Astrocyte of the cerebellum (primary cell): ENCODE results near the gene DDX20.

Experiments used
- DNase-seq: peaks from one replicate; pipeline ENCODE4 v3.0.0-alpha.2; 2011; ENCODE audit warnings: low read depth
- H3K4me3 ChIP-seq: 2 replicates; pipeline ENCODE4 v1.5.1; 2011; ENCODE audit warnings: mild to moderate bottlenecking, low read depth, low read length, moderate library complexity
- in situ Hi-C: cut with HindIII; loops from 2 replicates; pipeline ENCODE4 v1.10.0; 2017; ENCODE audit warnings: low sequenced_read_pairs
- TF ChIP-seq, protein P1 (sequence below): IDR thresholded peaks from 2 replicates; pipeline ENCODE4 v1.5.1; 2012; ENCODE audit warnings: low read length, low read depth, moderate library complexity, mild to moderate bottlenecking; ENCODE audit errors: missing control alignments

Gene DDX20

DNA sequence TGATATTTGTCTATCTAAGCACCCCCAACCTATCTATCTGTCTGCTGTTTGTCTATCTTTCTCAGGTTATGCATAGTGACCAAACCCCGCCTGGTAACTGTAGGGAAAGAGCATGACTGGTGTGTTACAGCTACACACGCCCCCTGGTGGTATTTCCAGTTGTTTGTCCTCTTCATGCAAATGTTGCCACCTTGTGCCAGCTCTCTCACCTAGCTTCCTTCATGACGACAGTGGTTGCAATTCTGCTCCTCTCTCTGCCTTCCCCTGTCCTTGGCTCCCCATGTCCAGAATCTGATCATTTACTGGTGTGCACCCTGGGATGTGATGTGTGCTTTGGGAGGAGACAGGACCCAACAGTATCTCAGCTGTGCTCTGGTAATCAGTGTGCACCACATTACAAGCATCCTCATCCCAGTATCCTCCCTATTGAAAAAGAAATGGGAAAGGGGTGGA is 8.4 kb upstream of the DDX20 start:
- in situ Hi-C loops, result no loop called here
- H3K4me3 ChIP-seq, result no peak overlapping the region
- peak; percentile 50 for DNase-seq
- TF ChIP-seq, protein P1, sequence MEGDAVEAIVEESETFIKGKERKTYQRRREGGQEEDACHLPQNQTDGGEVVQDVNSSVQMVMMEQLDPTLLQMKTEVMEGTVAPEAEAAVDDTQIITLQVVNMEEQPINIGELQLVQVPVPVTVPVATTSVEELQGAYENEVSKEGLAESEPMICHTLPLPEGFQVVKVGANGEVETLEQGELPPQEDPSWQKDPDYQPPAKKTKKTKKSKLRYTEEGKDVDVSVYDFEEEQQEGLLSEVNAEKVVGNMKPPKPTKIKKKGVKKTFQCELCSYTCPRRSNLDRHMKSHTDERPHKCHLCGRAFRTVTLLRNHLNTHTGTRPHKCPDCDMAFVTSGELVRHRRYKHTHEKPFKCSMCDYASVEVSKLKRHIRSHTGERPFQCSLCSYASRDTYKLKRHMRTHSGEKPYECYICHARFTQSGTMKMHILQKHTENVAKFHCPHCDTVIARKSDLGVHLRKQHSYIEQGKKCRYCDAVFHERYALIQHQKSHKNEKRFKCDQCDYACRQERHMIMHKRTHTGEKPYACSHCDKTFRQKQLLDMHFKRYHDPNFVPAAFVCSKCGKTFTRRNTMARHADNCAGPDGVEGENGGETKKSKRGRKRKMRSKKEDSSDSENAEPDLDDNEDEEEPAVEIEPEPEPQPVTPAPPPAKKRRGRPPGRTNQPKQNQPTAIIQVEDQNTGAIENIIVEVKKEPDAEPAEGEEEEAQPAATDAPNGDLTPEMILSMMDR, result peak; percentile 69

DNA sequence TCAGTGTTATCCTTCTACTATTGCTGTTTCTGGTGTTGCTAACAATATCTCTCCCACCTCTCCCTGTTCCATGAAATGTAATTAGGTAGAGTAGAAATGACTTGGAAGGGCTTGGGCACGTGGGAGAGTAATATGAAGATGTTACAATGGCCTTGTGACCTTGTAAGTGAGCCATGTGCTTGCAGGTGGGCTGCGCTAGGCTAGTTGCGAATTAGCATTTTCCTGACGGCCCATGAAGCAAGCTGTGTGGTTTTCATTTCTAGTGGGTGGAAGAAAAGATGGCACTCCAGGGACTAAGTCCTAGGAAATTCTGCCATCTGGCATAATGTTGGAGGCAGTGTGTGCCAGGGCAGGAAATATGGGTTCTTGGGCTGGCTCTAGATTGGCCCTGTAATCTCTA is 7.8 kb upstream of the DDX20 start:
- DNase-seq, result no peak
- no peak overlapping the region for H3K4me3 ChIP-seq
- in situ Hi-C loops, result no loop called here
- TF ChIP-seq, protein P1, result no peak

DNA sequence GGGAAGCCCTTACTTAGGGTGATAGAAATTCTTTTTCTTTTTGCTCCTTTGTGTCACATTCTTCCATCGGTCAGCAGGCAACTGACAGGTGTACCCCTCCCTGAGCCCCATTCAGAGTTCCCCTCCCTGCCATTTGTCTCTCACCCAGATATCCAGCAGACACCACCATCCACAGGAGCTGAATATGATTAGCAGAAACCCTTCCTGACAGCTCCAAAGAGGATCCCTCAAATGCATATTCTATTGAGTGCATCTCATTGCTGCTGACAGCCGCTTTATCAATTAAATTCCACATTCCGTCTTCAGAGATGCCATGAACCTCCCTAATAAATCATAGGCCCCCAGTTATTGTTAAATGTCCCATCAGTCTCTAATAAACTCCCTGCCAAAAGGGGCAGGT is 6.1 kb upstream of the DDX20 start:
- TF ChIP-seq, protein P1, result no peak
- in situ Hi-C loops, result loop anchor here (25.0 kb wide), 1 partner anchor 537 kb away; the partner anchor contains the start of gene DENND2D
- no peak overlapping the region for H3K4me3 ChIP-seq
- no peak for DNase-seq

DNA sequence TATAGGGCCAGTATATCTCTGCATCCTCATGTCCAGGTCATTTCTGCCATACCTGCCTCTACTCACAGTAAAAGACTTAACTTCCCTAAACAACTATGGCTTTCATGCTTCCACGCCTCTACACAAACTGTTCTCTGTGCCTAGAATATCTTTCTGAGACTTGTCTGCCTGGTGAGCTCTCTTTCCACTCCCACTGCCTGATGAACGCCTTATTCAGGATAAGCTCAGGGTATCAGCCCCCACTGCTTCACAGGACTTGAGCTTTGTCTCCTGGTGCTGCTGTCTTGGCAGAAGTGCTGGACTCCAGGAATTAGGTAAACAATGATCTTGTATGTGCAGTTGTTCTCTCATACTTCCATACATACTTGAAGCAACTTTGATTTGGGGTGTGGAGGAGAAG is 4.8 kb upstream of the DDX20 start:
- in situ Hi-C loops, result loop anchor here (25.0 kb wide), 1 partner anchor 539 kb away; the partner anchor contains the start of gene DENND2D
- no peak overlapping the region for H3K4me3 ChIP-seq
- TF ChIP-seq, protein P1, result no peak
- DNase-seq, result no peak

DNA sequence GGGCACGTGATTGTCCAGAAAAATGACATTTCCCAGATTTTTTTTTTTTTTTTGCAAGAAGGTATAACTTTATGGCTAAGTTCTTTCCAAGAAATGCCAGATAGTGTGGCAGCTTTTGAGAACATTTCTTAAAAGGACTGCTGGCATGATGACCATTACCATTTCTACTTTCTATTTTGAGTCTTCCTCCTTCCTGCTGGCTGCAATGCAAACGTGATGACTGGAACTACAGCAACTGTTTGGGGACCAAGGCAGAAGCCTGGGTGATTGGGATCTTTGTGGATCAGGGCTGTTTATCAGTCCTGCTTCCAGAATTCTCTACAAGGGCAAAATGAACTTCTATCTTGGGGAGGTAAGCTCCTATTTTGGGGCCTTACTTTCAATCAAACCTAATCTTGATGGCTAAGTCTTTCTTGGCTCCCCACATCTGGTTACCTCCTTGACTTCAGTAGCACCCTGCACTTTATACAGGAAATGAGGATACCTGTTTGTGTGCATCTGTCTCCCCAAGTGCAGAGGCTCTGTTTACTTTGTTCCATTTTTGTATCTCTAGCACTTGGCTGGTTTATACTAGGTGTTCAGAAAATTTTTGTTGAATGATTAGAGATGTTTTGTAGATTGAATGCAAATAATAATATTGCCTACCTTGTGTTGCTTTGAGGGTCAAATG is 3.7 kb upstream of the DDX20 start:
- TF ChIP-seq, protein P1, result no peak
- no peak overlapping the region for H3K4me3 ChIP-seq
- DNase-seq, result no peak
- in situ Hi-C loops, result loop anchor here (25.0 kb wide), 1 partner anchor 540 kb away; the partner anchor contains the start of gene DENND2D

DNA sequence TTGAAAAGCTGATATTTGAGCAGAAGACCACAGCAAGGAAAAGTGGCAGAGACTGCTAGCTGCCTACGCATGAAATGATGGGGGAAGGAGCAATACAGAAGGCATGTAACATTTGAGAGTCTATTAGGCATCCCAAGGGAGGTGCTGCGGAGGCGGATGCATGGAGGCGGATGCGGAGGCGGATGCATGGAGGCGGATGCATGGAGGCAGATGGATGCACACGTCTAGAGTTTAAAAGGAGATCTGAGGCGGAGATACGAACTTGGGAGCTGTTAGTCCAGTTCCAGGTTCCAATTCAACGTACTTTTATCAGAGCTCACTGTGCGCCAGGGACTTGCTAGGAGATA is 744 bp upstream of the DDX20 start:
- DNase-seq, result no peak
- peak overlapping the region; percentile 93 for H3K4me3 ChIP-seq
- in situ Hi-C loops, result loop anchor here (25.0 kb wide), 1 partner anchor 543 kb away; the partner anchor contains the start of gene DENND2D
- TF ChIP-seq, protein P1, result no peak
